Amniotic stem cell (primary cell): Measurements from ENCODE around the gene C1RL.

Experiments
- DNase-seq: peaks from one replicate; lab custom pipeline; 2025; lab: John Stamatoyannopoulos, UW

C1RL gene

DNA sequence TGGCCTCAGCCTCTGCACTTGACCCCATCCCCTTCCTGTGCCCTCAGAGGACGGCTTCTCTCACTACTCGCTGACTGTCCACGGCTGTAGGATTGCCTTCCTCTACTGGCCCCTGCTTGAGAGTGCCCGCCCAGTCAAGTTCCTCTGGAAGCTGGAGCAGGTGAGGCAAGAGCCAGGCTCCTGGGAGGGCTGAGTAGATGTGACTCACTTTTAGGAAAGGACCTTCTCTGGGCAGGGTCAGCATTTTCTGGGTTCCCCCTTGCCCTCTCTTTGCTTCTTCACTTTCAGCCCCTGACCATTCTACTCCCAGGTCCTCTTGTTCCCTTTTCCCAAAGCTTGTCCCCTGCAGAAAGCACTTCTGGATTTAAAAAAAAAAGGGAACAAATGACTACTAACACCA, 28.9 kb upstream of the C1RL start:
- no peak for DNase-seq

DNA sequence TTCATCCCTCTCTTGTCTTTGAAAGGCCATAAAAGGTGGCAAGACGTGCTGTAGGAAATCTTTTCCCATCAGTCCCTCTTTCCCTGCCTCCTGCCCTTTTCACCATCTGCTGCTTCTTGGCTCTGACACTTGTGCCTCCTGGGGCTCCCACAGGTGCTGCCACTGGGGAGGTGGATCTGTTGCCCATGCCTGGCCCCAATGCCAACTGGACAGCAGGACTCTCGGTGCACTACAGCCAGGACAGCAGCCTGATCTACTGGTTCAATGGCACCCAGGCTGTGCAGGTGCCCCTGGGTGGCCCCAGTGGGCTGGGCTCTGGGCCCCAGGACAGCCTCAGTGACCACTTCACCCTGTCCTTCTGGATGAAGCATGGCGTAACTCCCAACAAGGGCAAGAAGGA, 27.7 kb upstream of the C1RL start:
- no peak for DNase-seq

DNA sequence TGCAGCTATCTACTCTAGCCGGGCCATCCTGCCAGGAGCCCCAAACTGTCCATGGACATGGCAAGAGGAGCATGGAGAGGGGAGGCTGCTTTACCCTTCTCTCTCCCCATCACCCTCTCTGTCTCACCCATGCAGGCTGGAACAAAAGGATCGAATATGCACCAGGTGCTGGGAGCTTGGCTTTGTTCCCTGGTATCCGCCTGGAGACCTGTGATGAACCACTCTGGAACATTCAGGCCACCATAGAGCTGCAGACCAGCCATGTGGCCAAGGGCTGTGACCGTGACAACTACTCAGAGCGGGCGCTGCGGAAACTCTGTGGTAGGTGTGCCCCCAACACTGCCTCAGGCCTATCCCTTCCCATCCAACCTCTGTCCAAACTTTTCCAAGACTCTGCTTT, 27.1 kb upstream of the C1RL start:
- DNase-seq: no peak

DNA sequence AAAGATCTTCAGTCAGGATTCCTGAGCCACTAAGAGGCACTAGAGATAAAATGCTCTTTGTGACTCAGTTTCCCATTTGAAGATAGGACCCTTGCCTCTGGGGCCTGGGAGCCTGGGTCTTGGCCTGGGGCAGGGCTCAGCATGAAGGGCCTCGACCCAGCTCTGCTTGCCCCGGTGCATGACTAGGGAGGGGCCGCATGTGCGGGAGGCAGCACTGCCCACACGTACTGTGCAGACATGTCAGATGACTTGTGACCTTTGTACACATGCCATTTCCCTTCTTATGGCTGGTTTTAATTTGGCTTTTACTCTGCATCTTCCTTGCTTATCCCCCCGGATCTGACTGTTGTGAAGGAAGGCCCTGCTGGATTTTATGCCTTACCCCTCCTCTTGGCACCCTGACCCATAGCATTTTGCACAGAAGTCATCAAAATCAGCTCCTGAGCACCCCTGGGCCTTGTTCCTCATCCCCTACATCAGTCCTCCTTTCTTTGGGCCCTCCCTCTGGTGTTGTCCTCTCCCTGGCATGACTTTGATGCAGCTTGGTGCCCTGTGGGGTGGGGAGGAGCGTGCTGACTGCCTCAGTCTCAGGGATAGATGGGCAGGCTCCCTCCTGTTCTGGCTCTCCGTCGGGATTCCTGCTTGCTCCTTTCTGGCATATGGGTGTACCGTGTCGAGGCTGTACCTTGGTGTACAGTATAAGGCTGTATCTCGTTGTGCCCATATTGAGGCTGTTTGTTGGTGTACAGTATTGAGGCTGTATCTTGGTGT, 25.6 kb upstream of the C1RL start:
- no peak for DNase-seq

DNA sequence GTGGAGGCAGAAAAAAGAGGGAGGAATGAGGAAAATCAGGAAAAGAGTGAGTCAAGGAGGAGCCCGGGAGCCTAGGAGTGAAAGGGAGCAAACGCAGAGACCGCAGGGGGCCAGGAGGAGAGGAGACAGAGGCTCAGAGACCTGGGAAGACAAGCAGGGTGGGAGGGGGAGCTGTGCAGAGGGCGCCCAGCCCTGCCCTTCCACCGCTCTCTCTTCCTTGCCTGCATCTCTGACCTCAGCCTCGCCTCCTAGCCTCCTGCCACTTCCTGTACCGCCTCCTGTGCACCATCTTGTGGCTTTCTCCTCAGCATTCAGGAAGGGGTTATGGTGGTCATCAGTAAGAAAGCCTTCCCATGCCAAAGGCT, 22.5 kb upstream of the C1RL start:
- DNase-seq: no peak

DNA sequence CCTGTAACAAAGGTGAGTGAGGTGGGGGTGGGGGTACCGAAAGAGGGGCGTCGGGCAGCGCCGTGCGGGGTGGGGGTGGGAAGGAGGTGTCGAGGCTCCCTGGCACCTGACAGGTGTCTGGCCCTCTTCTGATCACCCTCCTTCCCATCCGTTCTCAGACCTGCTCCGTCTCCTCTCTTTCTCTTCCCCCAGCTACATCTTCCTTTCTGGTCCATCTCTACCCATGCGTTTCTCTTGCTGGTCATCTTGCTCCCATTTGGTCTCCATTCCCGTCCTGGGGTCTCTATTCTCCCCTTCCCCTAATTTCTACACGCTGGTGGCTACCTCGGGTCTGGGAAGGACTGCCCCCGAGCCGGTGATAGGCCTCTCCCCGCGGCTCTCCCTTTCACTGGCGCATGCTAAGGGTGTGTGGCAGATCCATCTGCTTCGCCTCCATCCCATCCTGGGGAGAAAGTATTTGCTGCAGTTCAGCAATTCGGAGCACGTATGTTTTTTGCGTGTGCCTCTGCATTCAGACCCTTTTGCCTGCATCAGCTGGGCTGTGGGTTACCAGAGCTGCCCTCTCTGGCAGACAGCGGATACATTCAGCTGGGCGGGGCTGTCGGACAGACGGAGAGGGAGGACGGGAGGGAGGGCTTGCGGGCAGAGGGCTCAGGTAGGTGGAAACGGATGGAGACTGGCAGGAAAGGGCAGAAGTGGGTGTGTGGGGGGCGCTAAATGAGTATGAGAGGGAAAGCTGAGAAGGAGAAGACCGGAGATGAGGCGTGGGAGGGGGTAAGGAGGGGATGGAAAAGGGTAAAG, 21.9 kb upstream of the C1RL start:
- no peak for DNase-seq

DNA sequence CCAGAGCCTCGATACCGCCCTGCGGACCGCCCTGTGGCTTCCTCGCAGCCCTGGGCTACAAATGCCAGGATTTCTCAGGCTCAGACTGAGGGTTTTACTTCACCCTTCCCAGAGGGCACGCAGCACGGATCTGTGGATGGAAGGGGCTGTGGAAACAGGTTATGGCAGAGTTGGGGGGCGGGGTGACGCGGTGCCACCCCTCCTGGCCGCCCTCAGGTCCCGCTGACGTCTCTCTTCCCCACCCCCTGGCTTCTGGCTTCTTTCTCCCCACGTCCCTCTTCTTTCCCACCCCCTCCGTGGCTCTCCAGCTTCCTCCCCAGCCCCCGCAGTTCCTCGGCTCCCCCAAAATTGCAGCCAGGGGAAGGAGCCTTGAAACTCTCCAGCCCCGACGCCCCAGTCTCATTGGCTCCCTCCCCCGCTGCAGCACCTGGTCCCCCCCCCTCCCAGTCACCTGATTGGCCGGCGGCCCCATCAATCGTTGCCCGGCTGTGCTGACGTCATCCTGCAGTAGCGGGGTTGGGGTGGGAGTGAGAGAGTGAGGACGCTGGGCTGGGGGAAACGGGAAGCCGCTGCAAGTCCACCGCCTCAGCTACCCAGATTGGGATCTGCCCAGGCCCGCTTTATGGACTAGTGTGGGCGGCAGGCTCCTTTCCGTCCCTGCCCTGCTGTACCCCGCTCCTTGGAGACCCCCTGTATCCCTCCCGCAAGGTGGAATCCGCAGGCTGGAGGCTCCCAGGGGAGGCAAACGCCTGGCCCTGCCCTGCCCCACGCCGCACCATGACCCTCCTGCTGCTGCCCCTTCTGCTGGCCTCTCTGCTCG, 21.1 kb upstream of the C1RL start, which contains the start of gene CLSTN3:
Gene CLSTN3 (plus strand): TSS at position 500 of the 820 bp plus-strand sequence. CDS start 278 bp downstream, at position 778.
- DNase-seq: peak; percentile 43

DNA sequence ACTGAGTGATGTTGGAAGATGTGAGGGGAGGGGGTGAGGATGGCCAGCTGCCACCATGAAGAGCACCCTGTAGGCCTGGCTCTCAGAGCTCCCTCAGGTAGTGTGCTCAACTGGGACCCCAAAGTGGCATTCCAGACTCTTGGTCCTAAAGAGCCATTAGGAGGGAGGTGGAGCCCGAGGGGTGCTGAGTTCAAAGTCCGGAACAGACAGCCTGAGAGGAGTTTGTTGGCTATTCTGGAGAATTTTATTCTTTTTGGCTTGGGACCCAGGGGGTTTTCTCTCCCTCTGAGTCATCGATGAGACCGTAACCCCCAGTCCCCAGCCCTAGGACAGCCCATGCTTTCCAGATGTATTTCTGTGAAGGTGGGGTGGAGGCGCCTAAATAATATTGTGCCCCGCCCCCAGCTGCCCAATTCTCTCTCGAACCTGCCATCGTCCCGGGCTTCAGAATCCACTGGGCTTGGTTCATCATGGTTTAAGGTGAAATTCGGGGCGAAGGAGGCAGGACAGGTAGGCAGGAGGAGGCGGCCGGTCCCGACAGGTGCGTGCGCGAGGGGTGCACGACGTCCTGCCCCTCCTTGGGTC, 20.4 kb upstream of the C1RL start:
- DNase-seq: no peak

DNA sequence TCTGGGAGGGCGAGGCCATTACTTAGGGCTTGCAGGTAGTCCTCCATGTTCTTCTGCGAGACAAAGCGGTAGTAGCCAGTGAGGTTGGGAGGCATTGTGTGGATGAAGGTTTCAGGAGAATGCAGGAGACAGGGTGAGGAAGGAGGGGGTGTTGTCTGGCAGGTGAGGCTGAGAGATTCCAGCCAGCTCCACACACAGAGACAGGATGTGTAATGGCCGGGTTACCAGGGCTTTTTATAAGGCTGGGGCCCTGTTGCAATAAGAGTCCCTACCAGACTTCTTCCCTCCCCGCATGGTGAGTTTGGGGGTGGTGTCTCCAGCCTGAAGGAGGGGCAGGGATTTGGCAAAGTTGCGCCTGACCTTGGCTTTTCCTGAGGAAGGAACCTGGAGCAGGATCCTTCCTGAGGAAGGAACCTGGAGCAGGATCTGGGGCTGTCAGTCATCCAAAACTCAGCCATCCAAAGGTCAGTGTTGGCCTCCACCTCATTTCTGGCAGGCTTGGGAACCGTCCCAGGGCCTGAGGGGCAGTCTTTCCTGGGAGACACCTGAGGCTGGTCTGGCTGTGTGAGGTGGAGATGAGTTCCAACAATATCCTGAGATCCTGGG, 19.8 kb upstream of the C1RL start, which contains the start of gene RBP5:
Gene RBP5 (minus strand): TSS at position 209 of the 606 bp plus-strand sequence. CDS start 114 bp downstream, at position 95.
- DNase-seq: no peak

DNA sequence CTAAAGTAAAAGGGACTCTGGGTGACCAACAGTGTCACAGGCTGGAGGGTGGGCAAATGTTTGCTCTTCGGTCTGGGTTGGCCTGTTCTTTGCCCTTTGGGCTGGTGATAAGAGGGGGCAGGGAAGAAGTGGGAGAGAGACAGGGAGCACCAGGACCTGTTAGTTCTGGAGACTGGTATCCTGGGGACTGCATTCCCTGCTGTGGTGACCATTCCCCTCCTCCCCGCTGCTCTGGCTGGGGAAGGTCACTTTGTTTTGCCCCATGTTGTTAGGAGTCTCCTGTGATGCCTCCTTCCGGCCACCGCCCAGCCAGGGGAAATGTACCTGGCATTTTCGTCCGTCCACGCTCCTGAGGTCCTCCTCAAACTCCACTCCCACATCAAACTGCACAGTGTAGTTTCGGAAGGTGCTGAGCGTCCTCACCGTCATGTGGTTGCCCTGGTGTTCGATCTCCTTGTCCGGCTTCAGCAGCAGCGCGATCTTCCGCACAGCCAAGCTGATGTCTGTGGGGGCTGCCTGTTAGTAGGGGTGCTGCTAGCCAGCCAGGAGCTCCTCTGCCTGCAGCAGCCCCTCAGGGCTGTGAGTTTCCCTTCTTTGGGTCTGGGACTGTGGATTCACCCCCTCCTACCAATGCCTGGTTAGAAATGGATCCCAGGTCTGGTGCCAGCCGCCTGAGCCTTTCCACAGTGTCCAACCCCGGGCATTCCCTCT, 19.1 kb upstream of the C1RL start:
- no peak for DNase-seq

DNA sequence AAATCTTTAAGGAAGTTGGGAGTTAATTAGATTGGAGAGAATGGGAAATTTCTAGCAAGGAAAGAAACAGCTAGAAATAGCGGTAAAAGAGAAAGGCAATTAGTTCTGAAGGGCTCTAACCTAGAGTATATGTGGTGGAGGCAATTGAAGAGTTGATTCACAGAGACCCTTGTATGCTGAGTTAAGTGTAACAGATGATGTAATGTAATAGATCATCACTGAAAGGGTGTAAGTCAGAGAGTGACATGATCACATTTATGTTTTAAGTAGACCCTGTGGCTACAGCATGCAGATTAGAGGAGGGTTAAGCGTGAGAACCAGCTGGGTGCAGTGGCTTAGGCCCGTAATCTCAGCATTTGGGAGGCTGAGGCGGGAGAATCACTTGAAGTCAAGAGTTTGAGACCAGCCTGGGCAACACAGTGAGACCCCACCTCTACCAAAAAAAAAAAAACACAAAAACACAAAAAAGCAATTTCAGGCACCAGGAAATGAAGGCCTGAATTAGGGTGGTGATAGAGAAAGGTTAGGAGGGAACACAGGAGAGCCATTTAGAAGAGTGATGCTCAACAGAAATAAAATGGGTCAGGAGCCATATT, 16.7 kb upstream of the C1RL start:
- no peak for DNase-seq

DNA sequence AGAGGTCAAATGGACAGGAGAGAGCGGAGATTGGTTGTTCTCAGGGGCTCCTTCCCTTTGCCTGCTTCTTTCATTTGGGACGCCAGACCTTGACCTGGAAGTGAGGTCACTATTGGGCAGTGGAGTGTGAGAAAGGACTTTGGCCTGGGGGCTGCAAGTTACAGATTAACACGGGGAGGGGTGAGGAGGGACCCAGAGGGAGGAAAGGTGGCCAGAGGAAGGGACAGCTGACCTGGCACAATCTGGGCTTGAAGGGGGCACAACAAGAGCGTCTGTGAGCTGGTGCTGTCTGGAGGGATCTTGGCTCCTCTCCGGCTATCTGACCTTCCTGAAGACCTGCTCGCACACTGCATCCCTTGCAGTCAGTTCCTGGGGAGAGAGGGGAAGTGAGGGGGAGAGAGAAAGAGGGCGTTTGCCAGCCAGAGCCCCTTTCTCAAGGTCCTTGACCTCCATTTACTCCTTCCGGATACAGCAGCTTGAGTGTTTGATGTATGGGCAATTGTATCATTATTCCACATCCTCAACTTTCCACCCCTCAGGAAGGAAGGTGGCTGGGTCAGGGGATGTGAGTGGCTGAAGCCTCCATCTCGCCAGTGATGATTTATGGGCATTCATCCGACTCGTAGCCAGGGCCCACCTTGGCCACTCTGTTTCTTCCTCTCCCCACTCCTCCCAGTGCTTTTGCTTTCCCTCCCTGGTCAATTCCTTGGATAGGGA, 14.9 kb upstream of the C1RL start:
- DNase-seq: no peak

DNA sequence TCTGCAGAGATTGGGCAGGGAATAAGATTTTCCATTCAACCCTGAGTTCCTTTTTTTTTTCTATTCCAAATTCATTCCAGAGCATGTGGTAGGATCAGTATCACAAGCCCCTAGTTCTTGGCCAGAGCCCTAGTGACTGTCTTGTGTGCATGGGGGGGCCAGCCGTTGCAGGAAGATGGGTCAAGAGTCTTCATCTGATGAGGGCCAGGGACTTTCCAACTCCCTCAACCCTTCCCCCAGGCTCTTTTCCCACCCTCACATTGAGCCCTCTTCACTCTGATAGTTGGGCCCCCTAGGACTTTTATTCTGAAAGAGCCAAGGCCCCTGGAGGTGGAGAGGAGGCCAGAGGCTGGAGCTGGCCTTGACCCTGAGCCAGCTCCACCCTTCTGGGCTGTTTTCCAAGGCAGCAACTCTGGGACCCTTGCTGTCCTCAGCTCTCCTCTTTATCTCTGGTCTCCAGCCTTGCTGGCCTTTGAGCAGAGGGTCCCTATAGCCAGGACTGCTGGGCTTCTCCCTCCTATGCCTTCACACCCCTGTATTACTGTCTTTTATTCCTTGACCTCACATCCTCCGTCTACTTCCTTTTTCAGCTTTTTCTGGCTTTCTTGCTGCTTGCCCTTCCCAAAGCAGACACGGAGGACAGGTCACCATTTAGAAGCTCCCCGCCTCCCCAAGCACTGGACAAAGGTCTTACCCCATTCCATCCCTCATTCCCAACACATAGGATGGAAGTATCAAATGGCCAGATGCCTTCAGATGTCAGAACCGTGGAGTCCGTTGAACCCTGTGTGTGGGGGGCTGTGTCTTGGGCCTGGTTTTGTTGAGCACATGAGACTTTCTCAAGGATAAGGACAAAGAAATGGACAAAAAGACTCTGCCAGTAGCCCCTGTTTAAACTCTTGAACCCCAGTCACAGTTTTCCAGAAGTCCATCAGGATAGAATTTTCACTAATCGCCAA, 14.1 kb upstream of the C1RL start:
- no peak for DNase-seq

DNA sequence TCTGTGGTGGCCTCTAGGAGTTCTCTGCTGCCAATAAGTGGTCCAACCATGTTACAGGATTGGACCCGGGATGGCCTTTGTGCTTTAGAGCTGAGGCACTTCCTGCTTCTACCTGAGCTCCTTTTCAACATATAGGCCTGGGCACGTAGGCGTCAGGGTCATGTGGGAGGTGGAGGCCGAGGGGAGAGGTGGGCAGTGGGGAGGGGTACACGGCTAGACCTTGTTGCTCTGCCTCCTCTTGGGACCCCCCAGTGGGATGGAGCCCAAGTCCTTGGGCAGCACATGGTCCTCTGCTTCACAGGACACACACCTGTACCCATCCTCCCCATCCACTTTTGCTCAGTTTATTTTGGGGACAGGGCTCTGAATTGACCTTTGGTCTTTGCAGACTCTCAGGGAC, 12.3 kb upstream of the C1RL start:
- DNase-seq: no peak

DNA sequence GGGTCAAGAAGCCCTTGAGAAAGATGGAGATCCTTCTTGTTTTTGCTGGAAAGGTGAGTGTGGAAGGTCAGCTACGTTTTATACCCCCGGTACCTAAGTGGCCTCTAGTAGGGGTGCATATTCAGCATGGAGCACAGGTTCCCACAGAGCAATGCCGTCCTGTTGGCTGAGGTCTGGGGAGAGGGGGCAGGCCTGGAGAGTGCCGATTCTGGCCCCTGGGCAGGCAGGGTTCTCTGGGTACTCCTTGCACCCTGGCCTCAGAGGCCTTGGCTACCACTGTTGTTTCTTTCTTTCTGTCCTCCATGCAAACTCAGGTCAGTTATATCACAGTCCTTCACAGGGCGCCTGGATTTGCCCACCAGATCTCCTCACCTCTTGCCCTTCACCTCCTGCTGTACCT, 11.2 kb upstream of the C1RL start:
- DNase-seq: no peak

DNA sequence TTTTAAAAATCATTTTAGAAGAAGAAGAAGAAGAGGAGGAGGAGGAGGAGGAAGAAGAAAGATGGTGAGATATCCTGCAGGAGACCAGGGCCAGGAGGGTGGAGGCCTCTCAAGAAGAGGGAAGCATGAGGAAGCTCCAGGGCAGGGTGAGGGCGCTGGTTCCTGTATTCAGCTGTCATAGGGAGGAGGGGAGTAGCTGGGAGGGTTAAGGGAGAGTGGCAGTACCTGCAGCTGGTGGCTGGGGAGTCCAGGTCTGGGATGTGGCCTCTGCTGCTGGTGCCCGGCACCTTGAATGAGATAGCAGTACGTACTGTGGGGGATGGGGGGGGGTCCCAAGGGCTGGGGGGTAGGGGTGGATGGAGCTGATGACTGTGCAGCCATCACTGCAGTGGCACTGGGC, 9.9 kb upstream of the C1RL start:
- no peak for DNase-seq

DNA sequence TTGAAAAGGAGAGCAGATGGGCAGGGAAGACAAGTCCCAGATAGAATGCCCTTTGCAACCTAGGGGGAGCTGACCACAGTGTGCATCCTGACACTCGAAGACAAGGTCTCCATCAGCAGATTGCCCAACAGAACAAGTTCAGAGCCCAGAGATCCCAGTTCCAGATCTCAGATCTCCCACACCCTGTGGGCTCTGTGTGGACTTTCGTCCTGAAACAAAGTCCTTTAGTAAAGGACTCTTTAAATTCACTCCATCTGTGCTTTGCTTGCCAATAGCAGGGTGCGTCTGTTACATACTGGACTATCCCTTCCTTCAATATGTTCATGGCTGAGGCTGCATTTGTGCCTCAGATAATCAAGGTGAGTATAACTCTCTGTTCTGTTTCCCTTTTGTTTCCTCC, 8.7 kb upstream of the C1RL start:
- no peak for DNase-seq

DNA sequence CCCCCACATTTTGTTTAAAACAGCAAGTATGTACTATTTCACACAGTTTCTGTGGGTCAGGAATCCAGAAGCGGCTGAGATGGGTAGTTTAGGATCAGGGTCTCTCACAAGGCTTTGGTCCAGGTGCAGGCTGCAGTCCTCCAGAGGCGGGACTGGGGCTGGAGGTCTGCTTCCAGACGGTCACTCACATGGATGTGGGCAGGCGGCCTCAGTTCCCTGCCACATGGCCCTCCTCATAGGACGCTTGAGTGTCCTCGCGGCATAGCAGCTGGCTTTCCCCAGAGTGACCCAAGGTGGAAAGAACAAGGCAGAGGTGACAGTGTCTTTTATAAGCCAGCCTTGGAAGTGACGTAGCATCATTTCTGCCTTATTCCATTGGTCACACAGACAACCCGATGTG, 7.9 kb upstream of the C1RL start:
- DNase-seq: no peak

DNA sequence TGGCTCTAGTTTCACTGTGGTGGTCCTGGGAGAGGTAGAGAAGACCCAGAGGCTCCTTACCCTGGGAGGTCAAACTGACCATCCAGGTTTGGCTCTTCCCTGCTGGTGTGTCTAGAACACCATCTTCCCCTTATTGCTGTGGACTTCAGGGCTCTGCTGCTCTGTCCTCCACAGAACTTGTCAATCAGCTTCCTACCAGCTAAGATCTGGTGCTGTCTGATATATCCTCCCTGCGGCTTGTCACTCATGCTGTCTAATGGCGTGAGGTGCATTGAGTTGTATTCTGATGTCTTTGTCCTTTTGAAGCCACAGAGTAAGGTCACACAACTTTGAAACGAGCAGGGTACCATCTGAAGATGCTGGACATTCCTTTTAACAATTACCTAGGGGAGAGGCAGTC, 7.2 kb upstream of the C1RL start:
- DNase-seq: no peak
